Activated naive CD4-positive, alpha-beta T cell treated with anti-CD3 and anti-CD28 coated beads for 36 hours (primary cell): ENCODE data around the gene ADAT2. TPM values are rescaled to one million over a fixed set of nuclear protein-coding genes. Genes with fewer than 3 reads are reported as not detected.

Experiments used
- CTCF ChIA-PET: fragments of 350-600 bp; sonication (Branson Sonifier 250); formaldehyde crosslinking; loops from one replicate; lab custom pipeline; 2021; ENCODE audit warnings: antibody characterized with exemption; lab: Charles Lee
- DNase-seq: peaks from one replicate; pipeline ENCODE4 v3.0.0-alpha.2; 2020
- H3K27ac Mint-ChIP-seq: one replicate; pipeline ENCODE4 v1.8.0; 2021; ENCODE audit warnings: mild to moderate bottlenecking, mixed read lengths
- H3K27me3 Mint-ChIP-seq: one replicate; pipeline ENCODE4 v1.8.0; 2021; ENCODE audit warnings: low read depth, mixed read lengths
- H3K36me3 Mint-ChIP-seq: one replicate; pipeline ENCODE4 v1.8.0; 2021; ENCODE audit warnings: low read depth, mixed read lengths
- H3K4me1 Mint-ChIP-seq: one replicate; pipeline ENCODE4 v1.8.0; 2021; ENCODE audit warnings: low read depth, mixed read lengths
- H3K4me3 Mint-ChIP-seq: one replicate; pipeline ENCODE4 v1.8.0; 2021; ENCODE audit warnings: mild to moderate bottlenecking, moderate library complexity, mixed read lengths
- H3K9me3 Mint-ChIP-seq: one replicate; pipeline ENCODE4 v1.8.0; 2021; ENCODE audit warnings: mixed read lengths
- intact Hi-C: fragments of 100-400 bp; cut with micrococcal nuclease; formaldehyde crosslinking; loops from one replicate; pipeline ENCODE4 v1.15.1; 2023
- total RNA-seq, 2 experiments: library from RNA; stranded (reverse); gene quantifications; one replicate each; pipeline ENCODE4 v1.2.3, GENCODE V29; 2021

The ADAT2 gene
- total RNA-seq, 2 experiments from 2014 or later, result 36.8 to 39.5 TPM

GRCh38 chr6:143431226-143431625 lies 19.3 kb downstream of the ADAT2 start:
- intact Hi-C loops, result no loop called here
- H3K9me3 Mint-ChIP-seq, result no peaks in the 10 kb centered on the region
- no peak for DNase-seq
- H3K36me3 Mint-ChIP-seq, result peaks cover 23% of the 10 kb centered on the region
- CTCF ChIA-PET, result interaction anchor here (1.0 kb wide), 1 partner anchor 27 kb away, joined by 3 read pairs; no protein-coding TSS in a partner anchor
- no peaks in the 10 kb centered on the region for H3K27me3 Mint-ChIP-seq
- peaks cover 14% of the 10 kb centered on the region for H3K4me1 Mint-ChIP-seq
- H3K27ac Mint-ChIP-seq, result peak overlapping the region; percentile 13
- H3K4me3 Mint-ChIP-seq, result no peak overlapping the region

- H3K4me1 Mint-ChIP-seq, result peaks cover 14% of the 10 kb centered on the region
- peaks cover 22% of the 10 kb centered on the region for H3K36me3 Mint-ChIP-seq
- no peak overlapping the region for H3K27ac Mint-ChIP-seq
- H3K4me3 Mint-ChIP-seq, result no peak overlapping the region
- intact Hi-C loops, result no loop called here
- DNase-seq, result no peak
- H3K9me3 Mint-ChIP-seq, result no peaks in the 10 kb centered on the region
- no peaks in the 10 kb centered on the region for H3K27me3 Mint-ChIP-seq
- CTCF ChIA-PET, result interaction anchor here (1.2 to 1.6 kb wide), 2 partner anchors 11 to 738 kb away, joined by 3 to 4 read pairs; no protein-coding TSS in a partner anchor
These were observed 20.5 kb downstream of the ADAT2 start for GRCh38 chr6:143429970-143430369.

- no peak overlapping the region for H3K27ac Mint-ChIP-seq
These were observed 23.2 kb downstream of the ADAT2 start for GRCh38 chr6:143427109-143427817.

GRCh38 chr6:143426026-143426425 lies 24.5 kb downstream of the ADAT2 start:
- Mint-ChIP-seq H3K36me3 (peaks cover 24% of the 10 kb centered on the region), H3K4me1 (peaks cover 3% of the 10 kb centered on the region), H3K4me3 (no peak overlapping the region), H3K27ac (no peak overlapping the region), H3K9me3 (no peaks in the 10 kb centered on the region), H3K27me3 (no peaks in the 10 kb centered on the region)
- no peak for DNase-seq
- intact Hi-C loops, result loop anchor here (2.0 kb wide), 3 partner anchors 399 to 859 kb away; no protein-coding TSS in a partner anchor
- CTCF ChIA-PET, result interaction anchor here (0.8 to 3.7 kb wide), 8 partner anchors 11 to 953 kb away, joined by 3 to 17 read pairs (median 4); no protein-coding TSS in a partner anchor

More at GRCh38 chr6:143427109-143427817, 23.2 kb downstream of the ADAT2 start:
- Mint-ChIP-seq H3K4me3 (no peak overlapping the region), H3K9me3 (no peaks in the 10 kb centered on the region), H3K27me3 (no peaks in the 10 kb centered on the region), H3K4me1 (peaks cover 14% of the 10 kb centered on the region), H3K36me3 (peaks cover 26% of the 10 kb centered on the region)
- intact Hi-C loops, result loop anchor here (1.0 to 2.0 kb wide), 7 partner anchors 194 to 953 kb away; no protein-coding TSS in a partner anchor
- DNase-seq, result peak; percentile 76
- CTCF ChIA-PET, result interaction anchor here (0.6 to 3.7 kb wide), 15 partner anchors 10 to 861 kb away, joined by 3 to 17 read pairs (median 5); no protein-coding TSS in a partner anchor

- intact Hi-C loops, result no loop called here
- CTCF ChIA-PET, result no interaction called here
- DNase-seq, result no peak
- no peaks in the 10 kb centered on the region for H3K4me1 Mint-ChIP-seq
- H3K36me3 Mint-ChIP-seq, result peaks cover 19% of the 10 kb centered on the region
- no peak overlapping the region for H3K27ac Mint-ChIP-seq
- H3K27me3 Mint-ChIP-seq, result no peaks in the 10 kb centered on the region
- no peak overlapping the region for H3K4me3 Mint-ChIP-seq
- H3K9me3 Mint-ChIP-seq, result no peaks in the 10 kb centered on the region
These were observed 31.0 kb downstream of the ADAT2 start for GRCh38 chr6:143419526-143419925.

GRCh38 chr6:143414769-143415168 lies 35.7 kb downstream of the ADAT2 start:
- Mint-ChIP-seq H3K4me3 (no peak overlapping the region), H3K9me3 (no peaks in the 10 kb centered on the region), H3K4me1 (peaks cover 2% of the 10 kb centered on the region), H3K27me3 (no peaks in the 10 kb centered on the region), H3K27ac (no peak overlapping the region), H3K36me3 (peaks cover 5% of the 10 kb centered on the region)
- DNase-seq, result no peak
- CTCF ChIA-PET, result interaction anchor here (1.4 to 3.9 kb wide), 2 partner anchors 9 to 13 kb away, joined by 3 to 17 read pairs; no protein-coding TSS in a partner anchor
- intact Hi-C loops, result no loop called here

GRCh38 chr6:143410859-143411270 lies 39.6 kb downstream of the ADAT2 start:
- Mint-ChIP-seq H3K27ac (no peak overlapping the region), H3K4me3 (no peak overlapping the region), H3K36me3 (no peaks in the 10 kb centered on the region), H3K9me3 (no peaks in the 10 kb centered on the region), H3K27me3 (no peaks in the 10 kb centered on the region), H3K4me1 (peaks cover 2% of the 10 kb centered on the region)
- intact Hi-C loops, result no loop called here
- DNase-seq, result no peak
- CTCF ChIA-PET, result no interaction called here

GRCh38 chr6:143408787-143409162 lies 41.7 kb downstream of the ADAT2 start:
- DNase-seq, result no peak
- H3K27me3 Mint-ChIP-seq, result no peaks in the 10 kb centered on the region
- H3K4me1 Mint-ChIP-seq, result peaks cover 2% of the 10 kb centered on the region
- no peak overlapping the region for H3K27ac Mint-ChIP-seq
- intact Hi-C loops, result no loop called here
- H3K36me3 Mint-ChIP-seq, result no peaks in the 10 kb centered on the region
- H3K4me3 Mint-ChIP-seq, result no peak overlapping the region
- CTCF ChIA-PET, result no interaction called here
- H3K9me3 Mint-ChIP-seq, result no peaks in the 10 kb centered on the region

GRCh38 chr6:143408151-143408786 lies 42.2 kb downstream of the ADAT2 start:
- peaks cover under 1% of the 10 kb centered on the region for H3K4me1 Mint-ChIP-seq
- H3K27ac Mint-ChIP-seq, result no peak overlapping the region
- no peaks in the 10 kb centered on the region for H3K27me3 Mint-ChIP-seq
- H3K9me3 Mint-ChIP-seq, result no peaks in the 10 kb centered on the region
- H3K4me3 Mint-ChIP-seq, result no peak overlapping the region
- no peaks in the 10 kb centered on the region for H3K36me3 Mint-ChIP-seq
- intact Hi-C loops, result no loop called here
- CTCF ChIA-PET, result no interaction called here
- no peak for DNase-seq

GRCh38 chr6:143406673-143407072 lies 43.8 kb downstream of the ADAT2 start:
- DNase-seq, result no peak
- H3K27me3 Mint-ChIP-seq, result no peaks in the 10 kb centered on the region
- no peaks in the 10 kb centered on the region for H3K36me3 Mint-ChIP-seq
- intact Hi-C loops, result no loop called here
- H3K27ac Mint-ChIP-seq, result no peak overlapping the region
- no peaks in the 10 kb centered on the region for H3K9me3 Mint-ChIP-seq
- no peak overlapping the region for H3K4me3 Mint-ChIP-seq
- peaks cover under 1% of the 10 kb centered on the region for H3K4me1 Mint-ChIP-seq
- CTCF ChIA-PET, result no interaction called here

GRCh38 chr6:143405373-143406154 lies 44.9 kb downstream of the ADAT2 start:
- H3K4me3 Mint-ChIP-seq, result no peak overlapping the region
- H3K4me1 Mint-ChIP-seq, result peaks cover 9% of the 10 kb centered on the region
- H3K9me3 Mint-ChIP-seq, result no peaks in the 10 kb centered on the region
- DNase-seq, result no peak
- no peaks in the 10 kb centered on the region for H3K27me3 Mint-ChIP-seq
- no peaks in the 10 kb centered on the region for H3K36me3 Mint-ChIP-seq
- intact Hi-C loops, result no loop called here
- CTCF ChIA-PET, result interaction anchor here (0.5 to 0.8 kb wide), 3 partner anchors 10 to 146 kb away, joined by 3 to 6 read pairs (median 4); no protein-coding TSS in a partner anchor
- H3K27ac Mint-ChIP-seq, result no peak overlapping the region
